ENCODE results near the gene EPAS1.
"Not testable (repeated sequence)": the region's sequence is repeated elsewhere in the genome, so short reads cannot be mapped to it uniquely, and the experiment has no call there.

Gene EPAS1

DNA sequence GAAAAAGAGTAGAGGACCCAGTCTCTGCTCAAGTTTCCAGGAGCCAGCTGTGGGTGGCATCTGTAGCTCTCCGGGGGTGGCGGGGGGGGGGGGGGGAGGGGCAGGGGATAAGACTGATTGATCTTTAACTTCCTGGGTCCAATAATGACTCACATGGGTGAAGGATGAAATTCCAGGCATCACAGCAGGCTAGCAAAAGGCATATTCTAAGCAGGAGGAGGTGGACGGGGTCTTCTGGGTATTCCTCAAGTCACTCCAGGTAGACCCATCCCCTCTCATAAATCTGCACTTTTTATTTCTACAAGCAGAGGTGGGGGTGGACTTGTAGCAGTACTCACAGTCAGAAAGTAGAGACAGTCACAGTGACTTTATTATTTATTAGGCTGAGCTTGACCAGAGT, 96.7 kb downstream of the EPAS1 start:
- in situ Hi-C loops (cut with HindIII; ENCODE audit: low sequenced_read_pairs): no loop called here

DNA sequence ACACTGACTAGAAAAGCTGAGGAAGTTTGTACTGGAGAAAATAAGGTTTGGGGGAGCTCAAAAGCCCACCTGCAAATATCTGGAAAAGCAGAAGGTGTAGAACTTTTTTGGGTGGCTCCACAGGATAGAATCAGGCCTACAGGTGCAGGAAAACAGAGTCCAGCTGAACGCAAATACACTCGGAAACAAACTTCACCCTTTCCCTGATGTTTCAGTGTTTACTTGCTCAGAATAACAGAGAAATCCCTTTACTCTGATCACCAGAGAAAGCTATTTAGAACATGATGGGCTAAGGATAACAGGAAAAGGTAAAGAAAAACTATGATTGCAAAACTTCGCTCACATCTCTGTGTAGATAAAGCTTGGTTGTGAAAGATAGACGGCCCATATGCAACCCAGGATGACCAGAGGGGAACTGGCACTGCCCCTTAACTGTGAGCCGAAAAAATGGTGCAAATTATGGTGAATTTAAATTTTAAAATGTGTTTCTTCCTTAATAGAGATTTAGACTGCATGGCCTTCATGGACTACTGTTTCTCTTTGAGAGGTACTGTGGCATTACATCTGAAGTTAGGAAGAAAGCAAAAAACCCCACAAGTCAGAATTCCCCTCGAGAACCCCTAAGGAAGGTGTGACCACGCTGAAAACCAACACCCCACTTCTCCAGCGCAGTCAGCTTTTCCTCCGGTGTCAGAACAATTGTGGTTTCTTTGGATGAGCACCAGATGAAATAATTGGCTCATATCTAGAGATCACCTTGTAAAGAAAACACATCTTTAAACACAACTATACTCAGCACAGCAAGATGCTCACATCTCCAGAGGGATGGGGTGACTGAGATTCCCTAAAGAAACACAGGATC, 97.7 kb downstream of the EPAS1 start:
- in situ Hi-C loops (cut with HindIII; ENCODE audit: low sequenced_read_pairs): no loop called here

DNA sequence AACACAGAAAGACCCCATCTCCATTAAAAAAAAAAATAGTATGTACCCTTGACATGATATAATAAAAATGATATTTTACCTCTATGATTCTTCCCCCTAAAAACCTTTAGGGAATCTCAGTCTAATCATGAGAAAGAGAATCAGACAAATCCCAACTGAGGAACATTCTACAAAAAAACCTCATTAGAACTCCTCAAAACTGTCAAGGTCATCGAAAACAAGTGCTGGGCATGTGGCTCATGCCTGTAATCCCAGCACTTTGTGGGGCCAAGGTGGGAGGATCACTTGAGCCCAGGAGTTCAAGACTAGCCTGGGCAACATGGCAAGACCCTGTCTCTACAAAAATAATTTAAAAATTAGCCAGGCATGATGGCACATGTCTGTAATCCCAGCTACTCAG, 98.5 kb downstream of the EPAS1 start:
- in situ Hi-C loops (cut with HindIII; ENCODE audit: low sequenced_read_pairs): not testable (repeated sequence)

DNA sequence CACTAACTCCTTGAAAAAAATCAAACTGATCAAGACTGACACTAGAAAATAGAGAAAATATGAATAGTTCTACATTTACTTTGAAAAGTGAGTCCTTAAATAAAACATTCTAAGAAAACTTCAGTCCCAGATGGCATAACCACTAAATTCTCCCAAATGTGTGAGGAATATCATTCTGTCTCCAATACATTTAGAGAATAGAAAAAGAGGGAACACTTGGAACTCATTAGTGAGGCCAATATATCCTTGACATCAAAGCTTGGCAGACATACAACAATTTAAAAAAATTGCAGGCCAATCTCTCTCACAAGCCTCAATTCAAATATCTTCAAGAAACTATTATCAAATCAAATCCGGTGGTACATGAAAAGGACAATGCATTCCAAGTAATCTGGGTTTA, 102.8 kb downstream of the EPAS1 start:
- in situ Hi-C loops (cut with HindIII; ENCODE audit: low sequenced_read_pairs): no loop called here

DNA sequence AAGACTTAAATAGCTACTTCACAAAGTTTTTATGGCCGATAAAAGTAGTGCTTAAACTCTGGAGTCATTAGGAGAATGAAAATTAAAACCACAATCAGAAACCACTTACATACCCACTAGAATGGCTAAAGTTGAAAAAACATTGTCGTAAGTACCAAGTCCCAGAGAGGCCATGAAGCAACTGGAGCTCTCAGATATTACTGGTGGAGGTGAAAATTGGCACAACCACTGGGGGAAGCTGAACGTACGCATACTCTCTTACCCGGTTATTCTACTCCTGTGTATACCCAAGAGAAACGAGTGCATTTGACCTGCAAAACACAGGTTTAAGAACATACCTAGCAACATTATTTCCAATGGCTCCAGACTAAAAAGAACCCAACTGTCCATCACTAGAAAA, 105.7 kb downstream of the EPAS1 start:
- in situ Hi-C loops (cut with HindIII; ENCODE audit: low sequenced_read_pairs): no loop called here

DNA sequence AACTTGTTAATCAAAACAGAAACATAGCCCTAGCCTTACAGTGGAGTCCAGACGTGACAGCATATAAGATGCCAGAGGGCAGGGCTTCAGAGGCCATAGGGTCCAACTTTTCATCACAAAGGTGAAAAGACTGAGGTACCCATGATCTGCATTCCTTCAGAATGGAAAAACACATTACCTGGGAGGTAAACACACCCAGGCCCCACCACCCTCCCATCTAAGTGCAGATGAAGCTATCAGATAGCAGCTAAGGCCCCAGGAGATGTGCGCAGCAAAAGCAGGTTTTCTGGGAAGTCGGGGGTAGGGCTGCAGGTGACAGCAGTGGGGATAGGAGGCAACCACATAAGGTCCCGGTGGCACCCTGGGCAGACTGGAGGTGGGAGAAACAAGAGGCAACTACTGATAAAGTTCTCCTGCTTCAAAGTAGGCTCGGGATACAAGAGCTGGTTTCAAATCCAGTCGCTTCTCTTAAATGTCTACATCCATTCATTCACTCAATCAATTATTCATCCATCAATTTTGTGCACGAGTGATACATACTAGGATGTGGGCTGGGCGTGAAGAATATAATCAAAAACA, 107.1 kb downstream of the EPAS1 start:
- in situ Hi-C loops (cut with HindIII; ENCODE audit: low sequenced_read_pairs): no loop called here

DNA sequence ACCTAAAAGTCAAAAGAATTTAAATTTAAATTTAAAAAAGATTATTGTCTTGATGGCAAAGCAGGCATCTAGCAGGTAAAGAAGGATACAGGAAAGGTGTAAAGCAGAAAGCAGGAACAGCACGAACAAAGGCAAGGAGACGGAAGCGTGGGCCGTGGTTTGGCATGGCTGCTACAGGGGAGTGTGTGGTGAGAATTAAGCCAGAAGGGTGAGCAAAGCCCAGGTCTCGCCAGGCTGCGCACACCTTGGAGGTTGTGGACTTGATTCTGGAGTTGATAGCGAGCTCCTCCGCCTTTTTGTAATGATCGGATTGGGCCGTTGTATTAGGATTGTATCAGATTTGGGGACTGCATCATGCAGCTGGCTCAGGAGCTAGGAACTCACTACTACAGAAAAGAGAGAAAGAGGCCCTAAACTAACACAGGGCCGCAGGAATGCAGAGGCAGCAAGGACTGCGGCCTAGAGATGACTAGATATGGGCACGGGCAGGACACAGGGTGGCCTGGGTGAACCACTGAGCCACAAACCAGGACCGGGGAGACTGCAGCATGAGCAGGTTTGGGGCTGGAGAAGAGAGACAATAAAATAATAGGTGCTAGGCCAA, 110.7 kb downstream of the EPAS1 start:
- in situ Hi-C loops (cut with HindIII; ENCODE audit: low sequenced_read_pairs): no loop called here

DNA sequence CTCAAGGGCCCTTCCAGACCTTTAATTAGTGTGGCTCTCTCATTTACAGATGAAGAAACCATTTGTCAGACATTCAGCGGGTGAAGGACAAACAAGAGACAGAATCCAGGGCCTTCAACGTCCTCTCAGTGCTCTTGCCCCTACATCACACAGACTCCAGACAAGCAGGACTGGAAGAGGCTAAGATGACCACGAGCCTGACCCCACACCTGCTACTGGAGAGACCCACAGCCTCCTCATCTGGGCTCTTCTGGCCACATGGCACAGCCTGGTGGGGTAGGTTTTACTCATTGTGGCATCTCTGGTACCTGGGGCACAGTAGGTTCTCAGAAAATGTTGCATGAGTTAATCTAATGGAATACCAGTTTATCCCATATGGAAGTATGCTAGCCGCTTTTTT, 112.5 kb downstream of the EPAS1 start:
- in situ Hi-C loops (cut with HindIII; ENCODE audit: low sequenced_read_pairs): no loop called here

DNA sequence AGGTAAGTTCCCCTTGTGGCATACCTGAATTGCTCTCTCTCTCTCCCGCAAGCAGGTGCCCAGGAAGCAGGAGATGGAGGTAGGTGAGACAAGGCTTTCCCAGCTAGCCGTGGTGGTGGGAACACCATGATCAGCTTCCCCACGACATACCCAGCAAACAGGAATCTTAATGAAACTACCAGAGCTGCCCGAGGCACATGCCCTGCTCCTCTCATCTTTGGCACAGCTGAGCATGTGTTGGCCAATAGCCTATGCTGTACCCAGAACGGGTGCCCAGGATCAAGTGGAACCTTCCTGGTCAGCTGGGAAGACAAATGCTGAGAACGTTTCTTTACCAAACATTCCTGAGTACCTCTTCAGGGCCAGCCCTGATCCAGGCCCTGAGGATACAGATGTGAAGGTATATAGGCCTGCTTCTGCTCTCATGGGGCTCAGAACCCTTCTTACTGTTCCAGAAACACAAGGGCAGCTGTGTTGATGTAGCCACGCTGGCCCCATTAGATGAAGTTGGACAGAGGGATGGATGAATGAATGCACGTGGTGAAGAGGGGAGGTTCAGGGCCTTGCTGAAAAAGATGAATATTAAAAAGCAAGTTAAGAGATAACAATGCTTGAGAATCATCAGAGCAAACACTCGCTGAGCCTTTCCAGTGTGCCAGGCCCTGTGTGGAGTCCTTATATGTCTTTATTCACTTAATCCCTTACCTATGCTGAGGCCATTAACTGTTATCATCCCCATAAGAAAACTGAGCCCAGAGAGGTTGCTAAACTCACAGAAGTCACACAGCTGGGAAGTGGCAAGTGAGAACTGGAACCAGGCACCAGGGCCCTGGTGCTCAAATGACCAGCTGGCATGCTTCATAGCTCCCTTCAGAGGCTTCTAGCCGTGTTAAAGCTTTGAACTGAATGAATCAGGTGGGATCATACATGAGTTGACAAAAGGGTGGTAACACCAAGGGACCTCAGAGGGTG, 113.4 kb downstream of the EPAS1 start:
- in situ Hi-C loops (cut with HindIII; ENCODE audit: low sequenced_read_pairs): no loop called here

DNA sequence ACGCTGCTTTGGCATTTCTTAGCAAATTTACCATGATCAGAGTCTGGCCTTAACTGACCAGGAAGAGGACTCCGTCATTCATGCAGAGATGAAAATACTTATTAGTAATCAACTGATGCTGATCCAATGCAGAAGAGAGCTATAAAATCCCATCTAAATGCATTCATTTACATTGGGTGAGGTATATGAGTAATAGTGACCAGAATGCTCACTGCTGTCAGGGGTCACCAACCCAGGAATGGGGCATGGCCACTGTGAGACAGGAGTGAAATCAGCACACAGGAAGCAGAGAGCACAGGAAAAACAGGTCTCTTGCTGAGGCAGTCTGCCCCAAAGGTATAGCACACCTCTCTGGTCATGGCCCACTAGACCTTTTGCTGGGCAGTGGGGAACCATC, 114.0 kb downstream of the EPAS1 start:
- in situ Hi-C loops (cut with HindIII; ENCODE audit: low sequenced_read_pairs): no loop called here

DNA sequence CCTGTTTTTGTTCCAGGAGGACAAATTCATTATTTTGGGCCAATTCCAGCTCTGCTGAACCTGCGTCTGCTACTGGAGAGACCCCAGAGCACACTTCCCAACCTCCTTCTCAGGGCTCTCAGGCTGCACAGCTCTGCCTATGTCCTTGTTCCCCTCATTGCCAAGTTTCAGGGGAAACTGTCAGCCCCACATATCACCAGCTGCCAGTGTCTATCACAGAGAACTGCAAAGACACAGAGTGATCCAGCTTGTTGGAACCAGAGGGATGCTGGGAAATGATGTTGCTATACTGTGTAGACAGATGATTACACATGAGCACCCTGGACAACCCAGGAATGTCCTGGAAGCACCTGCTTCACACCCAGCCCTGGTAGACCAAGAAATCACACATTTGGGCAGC, 114.8 kb downstream of the EPAS1 start:
- in situ Hi-C loops (cut with HindIII; ENCODE audit: low sequenced_read_pairs): no loop called here

DNA sequence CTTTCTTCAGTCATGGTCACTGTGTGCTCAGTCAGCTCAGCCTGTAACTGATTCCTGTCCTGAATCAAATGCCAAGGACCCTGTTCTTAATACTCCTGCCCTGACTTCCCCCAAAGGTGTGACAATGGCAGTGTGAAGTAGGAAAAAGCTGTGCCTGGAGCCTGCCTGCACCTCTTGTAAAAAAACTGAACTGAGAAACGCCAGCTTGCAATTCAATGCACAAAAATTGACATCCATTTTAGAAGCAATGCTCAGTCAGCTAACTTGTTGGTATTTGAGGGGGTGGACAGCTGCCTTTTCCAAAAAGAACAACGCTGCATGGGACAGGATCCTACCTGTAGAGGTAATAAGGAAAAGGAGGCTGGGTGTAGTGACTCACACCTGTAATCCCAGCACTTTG, 115.9 kb downstream of the EPAS1 start:
- in situ Hi-C loops (cut with HindIII; ENCODE audit: low sequenced_read_pairs): no loop called here

DNA sequence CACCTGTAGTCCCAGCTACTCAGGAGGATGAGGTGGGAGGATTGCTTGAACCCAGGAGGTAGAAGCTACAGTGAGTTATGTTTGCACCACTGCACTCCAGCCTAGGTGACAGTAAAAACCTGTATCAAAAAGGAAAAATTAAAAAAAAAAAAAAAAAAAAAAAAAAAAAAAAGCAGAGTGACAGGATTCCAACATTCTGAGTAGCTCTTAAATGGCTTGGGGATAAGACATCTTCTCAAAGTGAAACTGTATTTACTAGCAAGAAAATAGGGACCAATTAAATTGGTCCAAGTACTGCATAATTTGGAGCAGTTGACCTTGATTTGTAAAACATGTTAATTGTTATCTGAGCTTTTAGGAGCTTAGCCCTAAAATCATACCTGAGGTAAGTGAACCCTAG, 116.4 kb downstream of the EPAS1 start:
- in situ Hi-C loops (cut with HindIII; ENCODE audit: low sequenced_read_pairs): no loop called here

DNA sequence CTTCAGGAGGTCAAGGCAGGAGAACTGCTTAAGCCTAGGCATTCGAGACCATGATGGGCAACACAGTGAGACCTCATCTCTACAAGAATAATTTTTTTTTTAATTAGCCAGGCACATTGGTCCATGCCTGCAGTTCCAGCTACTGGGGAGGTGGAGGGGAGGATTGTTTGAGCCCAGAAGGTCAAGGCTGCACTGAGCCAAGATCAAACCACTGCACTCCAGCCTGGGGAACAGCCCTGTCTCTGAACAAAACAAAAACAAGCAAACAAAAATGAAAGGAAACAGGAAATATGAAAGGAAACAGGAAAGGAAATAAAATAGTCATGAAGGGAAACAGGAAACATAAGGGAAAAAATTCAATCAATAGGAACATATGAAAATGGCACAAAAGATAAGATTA, 117.5 kb downstream of the EPAS1 start:
- in situ Hi-C loops (cut with HindIII; ENCODE audit: low sequenced_read_pairs): no loop called here

DNA sequence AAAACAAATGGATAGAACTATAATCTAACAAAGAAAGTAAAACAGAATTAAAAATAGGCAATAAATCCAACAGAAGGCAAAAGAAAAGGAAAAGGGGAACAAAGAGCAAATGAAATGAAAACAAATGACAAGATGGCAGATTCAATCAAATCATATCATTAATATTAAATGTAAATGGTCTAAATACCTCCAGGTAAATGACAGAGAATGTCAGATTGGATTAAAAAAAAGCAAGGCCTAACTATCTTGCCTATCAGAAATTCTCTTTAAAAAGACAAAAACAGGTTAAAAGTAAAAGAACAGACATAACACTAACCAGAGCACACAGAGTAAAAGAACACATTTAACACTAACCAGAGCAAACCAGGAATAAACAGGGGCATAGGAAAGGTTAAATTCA, 119.1 kb downstream of the EPAS1 start:
- in situ Hi-C loops (cut with HindIII; ENCODE audit: low sequenced_read_pairs): no loop called here

DNA sequence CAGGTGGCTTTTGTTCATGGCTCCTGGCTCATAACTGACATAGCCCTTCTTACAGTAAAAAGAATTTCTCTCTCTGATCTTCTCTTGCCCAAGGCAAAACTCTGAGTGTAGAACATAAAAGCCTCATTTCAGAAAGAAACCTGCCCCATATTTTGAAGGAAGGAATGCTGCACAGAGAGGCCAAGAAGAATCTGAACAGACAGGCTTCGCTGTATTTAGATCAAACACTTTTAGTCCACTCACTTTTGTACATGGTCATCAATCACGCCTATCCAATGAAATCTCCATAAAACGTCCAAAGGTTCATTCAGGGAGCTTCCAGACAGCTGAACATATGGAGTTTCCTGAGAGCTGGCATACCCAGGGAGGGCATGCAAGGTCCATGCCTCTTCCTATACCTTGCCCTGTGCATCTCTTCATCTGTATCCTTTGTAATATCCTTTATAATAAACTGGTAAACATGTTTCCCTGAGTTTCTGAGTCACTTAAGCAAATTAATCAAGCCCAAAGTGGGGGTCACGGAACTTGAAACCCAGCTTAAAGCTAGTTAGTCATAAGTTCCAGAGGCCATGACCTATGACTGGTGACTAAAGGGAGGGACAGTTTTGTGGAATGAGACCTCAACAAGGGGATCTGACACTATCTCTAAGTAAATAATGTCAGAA, 119.7 kb downstream of the EPAS1 start:
- in situ Hi-C loops (cut with HindIII; ENCODE audit: low sequenced_read_pairs): no loop called here

DNA sequence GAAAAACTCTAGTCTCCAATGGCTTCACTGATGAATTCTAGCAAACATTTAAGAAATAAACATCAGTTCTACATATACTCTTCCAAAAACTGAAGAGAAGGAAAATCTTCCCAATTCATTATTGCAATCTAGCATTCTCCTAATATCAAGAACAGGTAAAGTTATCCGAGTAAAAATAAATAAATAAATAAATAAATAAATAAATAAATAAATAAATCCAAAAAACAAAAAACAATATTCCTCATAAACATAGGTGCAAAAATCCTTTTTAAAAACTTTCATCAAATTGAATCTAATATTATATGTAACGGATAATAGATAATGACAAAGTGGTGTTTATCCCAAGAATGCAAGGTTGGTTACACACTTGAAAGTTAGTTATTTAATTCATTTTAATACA, 123.7 kb downstream of the EPAS1 start:
- in situ Hi-C loops (cut with HindIII; ENCODE audit: low sequenced_read_pairs): no loop called here

DNA sequence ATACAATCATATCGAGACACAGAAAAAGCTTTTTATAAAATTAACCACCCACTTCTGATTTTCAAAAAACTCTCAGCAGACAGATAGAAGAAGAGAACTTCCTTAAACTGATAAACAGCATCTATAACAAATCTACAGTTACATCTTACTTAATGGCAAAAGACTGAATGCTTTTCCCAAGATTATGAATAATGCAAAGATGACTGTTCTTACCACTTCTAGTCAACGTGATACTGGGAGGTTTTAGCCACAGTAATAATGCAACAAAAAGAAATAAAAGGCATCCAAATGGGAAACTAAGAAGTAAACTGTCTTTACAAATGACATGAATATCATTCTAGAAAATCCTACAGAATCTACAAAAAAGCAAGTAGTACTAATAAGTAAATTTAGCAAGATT, 124.2 kb downstream of the EPAS1 start:
- in situ Hi-C loops (cut with HindIII; ENCODE audit: low sequenced_read_pairs): no loop called here

DNA sequence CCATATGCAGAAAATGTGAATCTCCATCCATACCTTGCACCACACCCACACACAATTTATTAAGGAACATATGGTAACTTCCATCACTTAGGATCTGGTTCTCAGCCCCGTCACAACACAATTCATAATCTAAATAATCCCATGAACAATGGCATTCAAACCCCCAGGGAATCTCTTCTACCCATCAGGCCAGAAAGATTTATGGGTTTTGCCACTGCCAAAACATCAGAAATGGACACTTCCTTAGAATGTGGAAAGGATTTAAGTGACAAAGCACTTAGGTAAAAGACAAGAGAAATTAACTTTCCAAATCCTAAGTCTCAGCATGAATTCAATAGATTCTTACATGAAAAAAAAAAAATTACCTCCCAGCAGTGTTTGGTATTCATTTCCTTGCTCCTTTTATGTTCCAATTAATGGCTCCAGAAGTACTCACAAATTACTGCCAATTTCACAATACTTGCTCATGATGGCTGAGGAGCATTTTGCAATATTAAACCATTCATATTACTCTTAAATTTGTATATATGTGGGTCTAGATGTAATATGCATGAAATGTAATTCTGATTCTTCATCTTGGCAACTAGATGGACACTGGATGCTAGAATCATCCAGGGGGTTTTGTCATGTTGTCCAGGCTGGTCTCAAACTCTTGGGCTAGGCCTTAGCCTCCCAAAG, 125.6 kb downstream of the EPAS1 start:
- in situ Hi-C loops (cut with HindIII; ENCODE audit: low sequenced_read_pairs): no loop called here

DNA sequence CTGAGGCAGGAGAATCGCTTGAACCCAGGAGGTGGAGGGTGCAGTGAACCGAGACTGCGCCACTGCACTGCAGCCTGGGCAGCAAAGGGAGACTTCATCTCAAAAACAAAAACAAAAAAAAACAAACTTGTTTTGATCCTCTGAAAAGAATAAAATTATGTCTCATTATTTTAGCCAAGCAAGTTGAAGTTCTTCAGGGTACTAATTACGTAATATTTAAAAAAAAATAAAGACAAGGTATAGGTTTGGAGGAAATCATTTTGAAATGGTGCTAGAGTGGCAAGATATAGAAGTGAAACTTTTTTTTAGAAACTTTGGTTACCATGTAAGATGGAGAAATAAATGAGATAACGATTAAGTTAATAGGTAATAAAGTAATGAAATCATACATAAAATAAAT, 127.7 kb downstream of the EPAS1 start:
- in situ Hi-C loops (cut with HindIII; ENCODE audit: low sequenced_read_pairs): no loop called here
